PFSK-1 (cell line): Measurements from ENCODE around the gene CYB561D1.

Experiments used
- FOXP2 ChIP-seq: optimal IDR thresholded peaks from 2 replicates; pipeline ENCODE3; 2011; ENCODE audit warnings: borderline replicate concordance, control low read depth, inconsistent platforms; ENCODE audit not compliant: insufficient read depth; ENCODE audit errors: extremely low read length, extremely low read depth
- POLR2AphosphoS5 ChIP-seq: IDR thresholded peaks from 2 replicates; pipeline ENCODE4 v1.6.1; 2012; ENCODE audit warnings: low read depth, mild to moderate bottlenecking, control low read depth, low read length, moderate library complexity
- SIN3A ChIP-seq: IDR thresholded peaks from 2 replicates; pipeline ENCODE4 v1.6.1; 2012; ENCODE audit warnings: mild to moderate bottlenecking, low read length, moderate library complexity, borderline replicate concordance; ENCODE audit not compliant: insufficient read depth
- TAF1 ChIP-seq: IDR thresholded peaks from 2 replicates; pipeline ENCODE4 v1.6.1; 2012; ENCODE audit warnings: low read length, control low read depth, borderline replicate concordance; ENCODE audit not compliant: insufficient read depth
- TF ChIP-seq, protein P1 (sequence below), 2 experiments: IDR thresholded peaks; 2 replicates each; pipeline versions ENCODE4 v1.6.1 to v1.8.0; 2011 to 2012; ENCODE audit warnings: low read depth in 2 of 2, low read length in 2 of 2, control low read depth in 1 of 2, inconsistent platforms in 1 of 2, mild to moderate bottlenecking in 1 of 2, moderate library complexity in 1 of 2; ENCODE audit not compliant: insufficient read depth in 1 of 2

DNA sequence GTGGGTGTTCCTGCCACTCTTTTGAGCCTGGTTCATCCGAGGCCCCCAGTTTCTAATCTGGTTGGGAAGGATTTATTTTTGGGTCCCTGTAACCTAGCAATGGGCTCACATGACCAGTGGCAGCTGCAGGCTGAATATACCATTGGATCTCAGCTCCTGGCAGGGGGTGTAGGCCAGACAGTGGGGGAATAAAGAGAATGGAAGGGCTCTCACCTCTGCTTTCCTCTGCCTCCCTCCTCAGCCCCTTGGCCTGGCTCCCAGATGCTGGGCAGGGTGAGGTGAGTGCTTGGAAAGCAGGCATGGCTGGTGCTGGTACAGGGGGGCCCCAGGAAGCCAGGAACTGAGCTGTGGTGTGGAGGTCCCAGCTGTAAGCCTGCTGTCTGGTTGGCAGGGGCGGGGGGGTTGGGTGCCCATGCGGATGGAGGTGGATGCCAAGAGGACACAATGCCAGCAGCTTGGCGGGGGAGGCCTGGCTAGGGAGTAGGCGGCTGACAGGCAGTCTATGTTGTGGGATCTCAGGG, 42.1 kb downstream of the CYB561D1 start:
- TF ChIP-seq, protein P1, sequence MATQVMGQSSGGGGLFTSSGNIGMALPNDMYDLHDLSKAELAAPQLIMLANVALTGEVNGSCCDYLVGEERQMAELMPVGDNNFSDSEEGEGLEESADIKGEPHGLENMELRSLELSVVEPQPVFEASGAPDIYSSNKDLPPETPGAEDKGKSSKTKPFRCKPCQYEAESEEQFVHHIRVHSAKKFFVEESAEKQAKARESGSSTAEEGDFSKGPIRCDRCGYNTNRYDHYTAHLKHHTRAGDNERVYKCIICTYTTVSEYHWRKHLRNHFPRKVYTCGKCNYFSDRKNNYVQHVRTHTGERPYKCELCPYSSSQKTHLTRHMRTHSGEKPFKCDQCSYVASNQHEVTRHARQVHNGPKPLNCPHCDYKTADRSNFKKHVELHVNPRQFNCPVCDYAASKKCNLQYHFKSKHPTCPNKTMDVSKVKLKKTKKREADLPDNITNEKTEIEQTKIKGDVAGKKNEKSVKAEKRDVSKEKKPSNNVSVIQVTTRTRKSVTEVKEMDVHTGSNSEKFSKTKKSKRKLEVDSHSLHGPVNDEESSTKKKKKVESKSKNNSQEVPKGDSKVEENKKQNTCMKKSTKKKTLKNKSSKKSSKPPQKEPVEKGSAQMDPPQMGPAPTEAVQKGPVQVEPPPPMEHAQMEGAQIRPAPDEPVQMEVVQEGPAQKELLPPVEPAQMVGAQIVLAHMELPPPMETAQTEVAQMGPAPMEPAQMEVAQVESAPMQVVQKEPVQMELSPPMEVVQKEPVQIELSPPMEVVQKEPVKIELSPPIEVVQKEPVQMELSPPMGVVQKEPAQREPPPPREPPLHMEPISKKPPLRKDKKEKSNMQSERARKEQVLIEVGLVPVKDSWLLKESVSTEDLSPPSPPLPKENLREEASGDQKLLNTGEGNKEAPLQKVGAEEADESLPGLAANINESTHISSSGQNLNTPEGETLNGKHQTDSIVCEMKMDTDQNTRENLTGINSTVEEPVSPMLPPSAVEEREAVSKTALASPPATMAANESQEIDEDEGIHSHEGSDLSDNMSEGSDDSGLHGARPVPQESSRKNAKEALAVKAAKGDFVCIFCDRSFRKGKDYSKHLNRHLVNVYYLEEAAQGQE (IDR thresholded peaks at IDR 0.05; ENCODE audit: insufficient read depth in 1 of 2, low read depth in 2 of 2, low read length in 2 of 2) = no peak
- TF ChIP-seq POLR2AphosphoS5 (no peak), SIN3A (no peak), TAF1 (no peak), FOXP2 (no peak)
